Cardiac muscle cell (in vitro differentiated cells and primary cell): ENCODE measurements around the gene ABHD17C. TPM values are rescaled to one million over a fixed set of nuclear protein-coding genes. Genes with fewer than 3 reads are reported as not detected.

Experiments used
- DNase-seq, 2 donors: peaks; one replicate each; pipeline versions ENCODE4 v3.0.0 to v3.0.0-alpha.2; 2010 to 2017; ENCODE audit warnings: low read depth in 1 of 2, low spot score in 1 of 2
- H3K27ac ChIP-seq: fragments of 200-600 bp; sonication (generic); 2 replicates; pipeline ENCODE4 v1.5.1; 2016
- H3K27me3 ChIP-seq: fragments of 200-600 bp; sonication (generic); 2 replicates; pipeline ENCODE4 v1.6.0; 2016; ENCODE audit warnings: control low read depth
- H3K36me3 ChIP-seq: fragments of 200-600 bp; sonication (generic); 2 replicates; pipeline ENCODE4 v1.5.1; 2016; ENCODE audit warnings: control low read depth
- H3K4me1 ChIP-seq: fragments of 200-600 bp; sonication (generic); 2 replicates; pipeline ENCODE4 v1.8.1; 2017; ENCODE audit warnings: low read depth, mild to moderate bottlenecking, mixed run types
- H3K4me3 ChIP-seq: fragments of 200-600 bp; sonication (generic); 2 replicates; pipeline ENCODE4 v1.5.1; 2016; ENCODE audit warnings: mild to moderate bottlenecking
- H3K9me3 ChIP-seq: fragments of 200-600 bp; sonication (generic); 2 replicates; pipeline ENCODE4 v1.5.1; 2017; ENCODE audit warnings: low read depth, mild to moderate bottlenecking, control low read depth
- polyA plus RNA-seq: library from polyadenylated mRNA; unstranded; fragments of >200 nt; fragmentation: Nextera tagmentation; extraction: Ambion mirVana; gene quantifications from 2 replicates; pipeline ENCODE4 v1.2.1, GENCODE V29; 2016
- total RNA-seq: library from RNA; depleted of rRNA; stranded (reverse); fragments of >200 nt; gene quantifications from 2 replicates; pipeline ENCODE4 v1.2.3, GENCODE V29; 2016
- TF ChIP-seq, protein P1 (sequence below): IDR thresholded peaks from 2 replicates; pipeline ENCODE4 v1.5.1; 2012; ENCODE audit warnings: low read depth, mild to moderate bottlenecking, low read length

Gene ABHD17C
- total and polyA plus RNA-seq, 2 experiments from 2014 or later, result 1.7 to 6.0 TPM

- H3K9me3 ChIP-seq, result no peaks in the 10 kb centered on the region
- H3K36me3 ChIP-seq, result no peaks in the 10 kb centered on the region
- no peaks in the 10 kb centered on the region for H3K4me1 ChIP-seq
- DNase-seq, result no peak
- no peak overlapping the region for H3K27ac ChIP-seq
- H3K4me3 ChIP-seq, result no peak overlapping the region
- TF ChIP-seq, protein P1, sequence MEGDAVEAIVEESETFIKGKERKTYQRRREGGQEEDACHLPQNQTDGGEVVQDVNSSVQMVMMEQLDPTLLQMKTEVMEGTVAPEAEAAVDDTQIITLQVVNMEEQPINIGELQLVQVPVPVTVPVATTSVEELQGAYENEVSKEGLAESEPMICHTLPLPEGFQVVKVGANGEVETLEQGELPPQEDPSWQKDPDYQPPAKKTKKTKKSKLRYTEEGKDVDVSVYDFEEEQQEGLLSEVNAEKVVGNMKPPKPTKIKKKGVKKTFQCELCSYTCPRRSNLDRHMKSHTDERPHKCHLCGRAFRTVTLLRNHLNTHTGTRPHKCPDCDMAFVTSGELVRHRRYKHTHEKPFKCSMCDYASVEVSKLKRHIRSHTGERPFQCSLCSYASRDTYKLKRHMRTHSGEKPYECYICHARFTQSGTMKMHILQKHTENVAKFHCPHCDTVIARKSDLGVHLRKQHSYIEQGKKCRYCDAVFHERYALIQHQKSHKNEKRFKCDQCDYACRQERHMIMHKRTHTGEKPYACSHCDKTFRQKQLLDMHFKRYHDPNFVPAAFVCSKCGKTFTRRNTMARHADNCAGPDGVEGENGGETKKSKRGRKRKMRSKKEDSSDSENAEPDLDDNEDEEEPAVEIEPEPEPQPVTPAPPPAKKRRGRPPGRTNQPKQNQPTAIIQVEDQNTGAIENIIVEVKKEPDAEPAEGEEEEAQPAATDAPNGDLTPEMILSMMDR, result no peak
- H3K27me3 ChIP-seq, result no peaks in the 10 kb centered on the region
Measured at GRCh38 chr15:80801891-80802680, 107.0 kb downstream of the ABHD17C start.

DNA sequence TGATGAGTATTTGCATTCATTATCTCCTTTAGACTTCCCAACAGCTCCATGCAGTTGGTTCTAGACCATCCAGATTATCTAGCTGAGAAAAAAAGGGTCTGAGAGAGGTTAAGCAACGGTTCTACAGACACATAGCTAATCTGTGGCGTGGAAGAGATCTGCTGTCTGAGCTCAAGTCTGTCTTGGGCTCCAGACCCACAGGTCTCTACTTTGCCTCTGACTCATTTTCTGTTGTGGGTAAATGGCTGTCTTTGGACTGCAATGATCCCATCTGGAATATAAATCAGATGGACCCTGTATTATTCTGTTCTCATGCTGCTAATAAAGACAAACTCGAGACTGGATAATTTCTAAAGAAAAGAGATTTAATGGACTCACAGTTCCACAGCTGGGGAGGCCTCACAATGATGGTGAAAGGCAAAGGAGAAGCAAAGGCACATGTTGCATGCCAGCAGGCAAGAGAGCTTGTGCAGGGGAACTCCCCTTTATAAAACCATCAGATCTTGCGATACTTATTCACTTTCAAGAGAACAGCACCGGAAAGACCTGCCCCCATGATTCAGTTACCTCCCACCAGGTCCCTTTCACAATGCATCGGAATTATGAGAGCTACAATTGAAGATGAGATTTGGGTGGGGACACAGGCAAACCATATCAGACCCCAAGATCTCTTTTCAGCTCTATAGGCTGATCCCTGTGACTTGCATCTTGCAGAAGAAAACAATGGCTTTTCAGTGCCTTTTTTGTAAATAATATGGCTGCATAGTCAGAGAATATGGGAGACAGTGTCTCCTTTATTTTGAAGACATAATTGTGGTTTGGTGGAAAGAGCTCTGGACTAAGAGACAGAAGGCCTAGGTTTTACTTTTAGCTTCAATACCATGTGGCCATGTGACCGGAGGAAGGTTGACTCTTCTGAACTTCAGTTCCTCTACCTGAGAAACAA, 108.7 kb downstream of the ABHD17C start:
- H3K27me3 ChIP-seq, result no peaks in the 10 kb centered on the region
- no peaks in the 10 kb centered on the region for H3K4me1 ChIP-seq
- TF ChIP-seq, protein P1, result no peak
- DNase-seq, result no peak
- no peaks in the 10 kb centered on the region for H3K36me3 ChIP-seq
- no peak overlapping the region for H3K4me3 ChIP-seq
- H3K9me3 ChIP-seq, result no peaks in the 10 kb centered on the region
- no peak overlapping the region for H3K27ac ChIP-seq

- H3K4me3 ChIP-seq, result no peak overlapping the region
- no peaks in the 10 kb centered on the region for H3K36me3 ChIP-seq
- TF ChIP-seq, protein P1, result no peak
- H3K4me1 ChIP-seq, result no peaks in the 10 kb centered on the region
- H3K27me3 ChIP-seq, result no peaks in the 10 kb centered on the region
- no peaks in the 10 kb centered on the region for H3K9me3 ChIP-seq
- no peak for DNase-seq
- H3K27ac ChIP-seq, result no peak overlapping the region
Measured at GRCh38 chr15:80804970-80805495, 109.9 kb downstream of the ABHD17C start.

Other genes with a start within 250 kb of the ABHD17C start
- gene CEMIP, start 84.1 kb downstream of the ABHD17C start, total RNA-seq, result 0.12 and 0.18 TPM in 2 replicates
- 0.24 and 1.9 TPM in 2 replicates for gene CEMIP, start 84.1 kb downstream of the ABHD17C start, polyA plus RNA-seq